Stimulated activated CD4-positive, alpha-beta T cell treated with anti-CD3 and anti-CD28 coated beads, TNF-alpha, amount 100 ng/mL, for 4 hours (primary cell): ENCODE data around the gene ACER3.
"Not testable (repeated sequence)": the region's sequence is repeated elsewhere in the genome, so short reads cannot be mapped to it uniquely, and the experiment has no call there.

ENCODE experiments used
- DNase-seq, 3 experiments: peaks; one replicate each; pipeline ENCODE4 v3.0.0-alpha.2; 2020; ENCODE audit warnings: low read depth in 3 of 3

Gene ACER3

GRCh38 chr11:76860539-76861475 is at the start of gene ACER3:
Gene ACER3 (plus strand): TSS chr11:76860918. CDS start chr11:76860977, 59 bp downstream.
- DNase-seq = peak; percentile 53 to 79 (median 66)

GRCh38 chr11:76811259-76811658 is 49.5 kb upstream of the ACER3 start:
- no peak for DNase-seq

GRCh38 chr11:76814414-76814813 is 46.3 kb upstream of the ACER3 start:
- DNase-seq = no peak

GRCh38 chr11:76815678-76816077 is 45.0 kb upstream of the ACER3 start:
- DNase-seq = not testable (repeated sequence)

- DNase-seq = no peak
Observed at GRCh38 chr11:76820184-76820566, 40.5 kb upstream of the ACER3 start.

- not testable (repeated sequence) for DNase-seq
Observed at GRCh38 chr11:76821396-76821795, 39.3 kb upstream of the ACER3 start.

- DNase-seq = no peak
Observed at GRCh38 chr11:76822406-76822805, 38.3 kb upstream of the ACER3 start.

GRCh38 chr11:76823481-76824028 is 37.2 kb upstream of the ACER3 start:
- DNase-seq = no peak

- DNase-seq = no peak
Observed at GRCh38 chr11:76824083-76824939, 36.4 kb upstream of the ACER3 start.

- DNase-seq = no peak
Observed at GRCh38 chr11:76824980-76825725, 35.6 kb upstream of the ACER3 start.

GRCh38 chr11:76825726-76826396 is 34.9 kb upstream of the ACER3 start:
- DNase-seq = no peak

- not testable (repeated sequence) for DNase-seq
Observed at GRCh38 chr11:76826508-76826907, 34.2 kb upstream of the ACER3 start.

- not testable (repeated sequence) for DNase-seq
Observed at GRCh38 chr11:76827005-76827404, 33.7 kb upstream of the ACER3 start.

GRCh38 chr11:76830639-76831327 is 29.9 kb upstream of the ACER3 start:
- DNase-seq = no peak

GRCh38 chr11:76831686-76832310 is 28.9 kb upstream of the ACER3 start:
- no peak for DNase-seq

GRCh38 chr11:76832361-76832760 is 28.4 kb upstream of the ACER3 start:
- no peak for DNase-seq

GRCh38 chr11:76834151-76834550 is 26.6 kb upstream of the ACER3 start:
- DNase-seq = no peak

GRCh38 chr11:76835036-76835435 is 25.7 kb upstream of the ACER3 start:
- no peak for DNase-seq

GRCh38 chr11:76835928-76836612 is 24.6 kb upstream of the ACER3 start:
- DNase-seq = no peak
